Esophagus (tissue), 2 donors: Measurements from ENCODE around the gene SHANK3. TPM values are rescaled to one million over a fixed set of nuclear protein-coding genes. Genes with fewer than 3 reads are reported as not detected.

Experiments
- H3K27ac ChIP-seq, 2 donors: one replicate each; pipeline ENCODE4 v1.5.1; 2013; ENCODE audit warnings: low read depth in 2 of 2, mild to moderate bottlenecking in 2 of 2, inconsistent platforms in 1 of 2, low read length in 1 of 2, moderate library complexity in 1 of 2
- H3K27me3 ChIP-seq, 2 donors: one replicate each; pipeline ENCODE4 v1.6.1; 2013; ENCODE audit warnings: low read length in 2 of 2, control low read depth in 1 of 2, mild to moderate bottlenecking in 1 of 2; ENCODE audit not compliant: insufficient read depth in 2 of 2, control insufficient read depth in 1 of 2
- H3K36me3 ChIP-seq, 2 donors: one replicate each; pipeline ENCODE4 v1.6.1; 2013; ENCODE audit warnings: low read length in 1 of 2; ENCODE audit not compliant: control insufficient read depth in 2 of 2, insufficient read depth in 2 of 2
- H3K4me1 ChIP-seq, 2 donors: one replicate each; pipeline ENCODE4 v1.6.1; 2013; ENCODE audit warnings: low read length in 1 of 2; ENCODE audit not compliant: control insufficient read depth in 2 of 2, insufficient read depth in 2 of 2
- H3K4me3 ChIP-seq, 2 donors: one replicate each; pipeline ENCODE4 v1.5.1; 2013; ENCODE audit warnings: low read length in 2 of 2, mild to moderate bottlenecking in 2 of 2, low read depth in 1 of 2, moderate library complexity in 1 of 2
- H3K9me3 ChIP-seq, 2 donors: one replicate each; pipeline ENCODE4 v1.6.1; 2013; ENCODE audit warnings: mild to moderate bottlenecking in 2 of 2, low read depth in 1 of 2, low read length in 1 of 2, moderate library complexity in 1 of 2; ENCODE audit not compliant: control insufficient read depth in 2 of 2, insufficient read depth in 1 of 2
- WGBS, 2 donors: extraction: QIAGEN DNeasy Blood & Tissue Kit; methylation state at CpG; one replicate each; pipeline ENCODE4 v1.1.7; 2013; 5-methylcytosine and 5-hydroxymethylcytosine counted together
- polyA plus RNA-seq, 2 donors: library from polyadenylated mRNA; stranded (reverse); fragments of 200-250 nt; gene quantifications; one replicate each; pipeline ENCODE4 v1.2.3, GENCODE V29; 2013
- donor health status: healthy with polysubstance abuse.
- donor health status: Bipolar disorder and iron deficiency.

SHANK3 gene
- polyA plus RNA-seq, 2 donors: 4.1 to 9.0 TPM

- peaks cover 0 to 4% of the 10 kb centered on the region in 2 donors for H3K9me3 ChIP-seq
- no peak overlapping the region for H3K27ac ChIP-seq
- H3K27me3 ChIP-seq: no peaks in the 10 kb centered on the region
- no peak overlapping the region for H3K4me3 ChIP-seq
- H3K36me3 ChIP-seq: peaks cover 0 to 11% of the 10 kb centered on the region in 2 donors
- WGBS, 2 donors: 89 to 91% methylated on average over 6 of the region's 6 CpGs
- H3K4me1 ChIP-seq: peaks cover 0 to 8% of the 10 kb centered on the region in 2 donors
Observed at GRCh38 chr22:50708996-50709395, 36.4 kb downstream of the SHANK3 start.

- no peak overlapping the region for H3K27ac ChIP-seq
- peaks cover 0 to 7% of the 10 kb centered on the region in 2 donors for H3K4me1 ChIP-seq
- peaks cover 0 to 8% of the 10 kb centered on the region in 2 donors for H3K36me3 ChIP-seq
- no peak overlapping the region for H3K4me3 ChIP-seq
- WGBS, 2 donors: 68 to 83% methylated on average over 4 to 6 of the region's 6 CpGs
- no peaks in the 10 kb centered on the region for H3K27me3 ChIP-seq
- no peaks in the 10 kb centered on the region for H3K9me3 ChIP-seq
Observed at GRCh38 chr22:50710221-50710620, 37.6 kb downstream of the SHANK3 start.

DNA sequence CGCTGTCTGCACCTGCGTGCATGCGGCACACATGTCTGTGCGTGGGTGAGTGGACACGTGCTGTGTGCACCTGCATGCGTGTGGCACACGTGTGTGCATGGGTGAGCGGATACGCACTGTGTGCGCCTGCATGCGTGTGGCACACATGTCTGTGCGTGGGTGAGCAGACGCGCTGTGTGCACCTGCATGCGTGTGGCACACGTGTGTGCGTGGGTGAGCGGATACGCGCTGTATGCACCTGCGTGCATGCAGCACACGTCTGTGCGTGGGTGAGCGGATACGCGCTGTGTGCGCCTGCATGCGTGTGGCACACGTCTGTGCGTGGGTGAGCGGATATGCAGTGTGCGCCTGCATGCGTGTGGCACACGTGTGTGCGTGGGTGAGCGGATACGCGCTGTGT is 38.3 kb downstream of the SHANK3 start:
- H3K27ac ChIP-seq: no peak overlapping the region
- H3K9me3 ChIP-seq: no peaks in the 10 kb centered on the region
- WGBS, 2 donors: 95 to 96% methylated on average over 38 of the region's 38 CpGs
- peaks cover 0 to 6% of the 10 kb centered on the region in 2 donors for H3K4me1 ChIP-seq
- no peaks in the 10 kb centered on the region for H3K27me3 ChIP-seq
- peaks cover 0 to 9% of the 10 kb centered on the region in 2 donors for H3K36me3 ChIP-seq
- H3K4me3 ChIP-seq: no peak overlapping the region

- peaks cover 0 to 4% of the 10 kb centered on the region in 2 donors for H3K36me3 ChIP-seq
- 71 to 84% methylated on average over 16 of the region's 16 CpGs for WGBS, 2 donors
Observed at GRCh38 chr22:50711446-50712340, 39.1 kb downstream of the SHANK3 start.

DNA sequence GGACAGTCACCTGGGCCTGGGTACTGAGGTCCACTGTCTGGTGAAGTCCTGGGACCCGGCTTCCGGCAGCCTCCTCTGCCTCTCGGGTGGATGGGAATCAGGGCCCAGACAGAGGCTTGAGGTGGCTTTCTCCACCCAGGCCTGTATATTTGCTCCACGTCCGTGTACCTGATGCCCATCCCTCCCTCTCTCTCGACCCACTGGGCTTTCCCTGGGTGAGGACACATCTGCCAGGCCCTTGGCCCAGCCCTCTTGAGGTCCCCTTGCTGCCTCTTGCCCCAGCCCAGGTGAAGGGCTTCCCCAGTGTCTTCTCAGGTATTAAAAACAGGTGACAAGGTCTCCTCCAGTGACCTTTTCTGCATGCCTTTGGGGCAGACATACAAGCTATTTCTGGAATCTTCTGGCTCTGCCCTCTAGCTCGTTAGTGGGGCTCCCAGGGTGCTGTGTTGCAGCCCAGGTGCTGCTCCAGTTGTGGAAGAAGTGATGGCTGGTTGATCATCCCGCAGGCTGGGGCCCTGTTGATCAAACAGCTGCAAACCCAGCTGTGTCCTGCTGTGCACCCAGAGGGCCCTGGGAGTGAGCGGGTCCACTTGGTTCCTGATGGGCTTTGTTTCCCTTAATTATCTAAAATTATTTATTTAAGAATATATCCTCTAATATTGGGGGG is 39.9 kb downstream of the SHANK3 start:
- Histone ChIP-seq H3K27me3 (no peaks in the 10 kb centered on the region), H3K36me3 (peaks cover 0 to 3% of the 10 kb centered on the region in 2 donors), H3K27ac (no peak overlapping the region), H3K9me3 (no peaks in the 10 kb centered on the region), H3K4me3 (no peak overlapping the region), H3K4me1 (peaks cover 0 to 6% of the 10 kb centered on the region in 2 donors)
- 73 to 76% methylated on average over 9 of the region's 9 CpGs for WGBS, 2 donors

More at GRCh38 chr22:50711446-50712340, 39.1 kb downstream of the SHANK3 start:
- Histone ChIP-seq H3K9me3 (no peaks in the 10 kb centered on the region), H3K4me1 (peaks cover 0 to 6% of the 10 kb centered on the region in 2 donors), H3K27me3 (no peaks in the 10 kb centered on the region), H3K27ac (no peak overlapping the region), H3K4me3 (no peak overlapping the region)

GRCh38 chr22:50713008-50713385 is 40.4 kb downstream of the SHANK3 start:
- no peak overlapping the region for H3K27ac ChIP-seq
- H3K4me3 ChIP-seq: no peak overlapping the region
- peaks cover 0 to 3% of the 10 kb centered on the region in 2 donors for H3K36me3 ChIP-seq
- 73 to 82% methylated on average over 13 of the region's 13 CpGs for WGBS, 2 donors
- H3K4me1 ChIP-seq: peaks cover 0 to 6% of the 10 kb centered on the region in 2 donors
- H3K9me3 ChIP-seq: no peaks in the 10 kb centered on the region
- no peaks in the 10 kb centered on the region for H3K27me3 ChIP-seq

DNA sequence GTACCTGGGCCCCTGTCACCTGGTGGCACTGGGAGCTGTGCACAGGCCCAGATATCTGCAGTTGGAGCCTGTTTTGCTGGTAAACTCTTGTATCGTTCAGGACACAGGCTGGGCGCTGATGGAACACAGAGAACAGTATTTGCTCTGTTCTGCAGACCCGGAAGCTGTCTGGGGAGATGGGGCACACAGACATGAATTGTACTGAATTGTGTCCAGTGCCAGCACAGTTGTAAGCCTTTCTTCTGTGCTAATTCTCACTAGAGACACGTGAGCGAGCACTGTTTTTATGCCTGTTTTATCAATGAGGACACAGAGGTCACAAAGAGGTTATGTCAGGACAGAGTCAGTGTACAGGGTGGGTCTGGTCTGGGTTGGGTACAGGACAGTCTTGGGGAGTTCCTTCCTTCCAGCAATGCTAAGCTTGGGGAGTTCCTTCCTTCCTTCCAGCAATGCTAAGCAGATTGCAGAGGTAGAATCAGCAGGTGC is 41.0 kb downstream of the SHANK3 start:
- Histone ChIP-seq H3K27ac (no peak overlapping the region), H3K27me3 (no peaks in the 10 kb centered on the region), H3K36me3 (peaks cover 0 to 3% of the 10 kb centered on the region in 2 donors), H3K4me1 (peaks cover 0 to 6% of the 10 kb centered on the region in 2 donors), H3K9me3 (no peaks in the 10 kb centered on the region), H3K4me3 (no peak overlapping the region)
- 81% methylated on average over 5 of the region's 5 CpGs for WGBS, 2 donors

GRCh38 chr22:50714150-50714549 is 41.5 kb downstream of the SHANK3 start:
- 92 to 94% methylated on average over 7 of the region's 7 CpGs for WGBS, 2 donors
- no peaks in the 10 kb centered on the region for H3K9me3 ChIP-seq
- H3K27ac ChIP-seq: no peak overlapping the region
- H3K36me3 ChIP-seq: peaks cover 0 to 3% of the 10 kb centered on the region in 2 donors
- H3K4me3 ChIP-seq: no peak overlapping the region
- H3K4me1 ChIP-seq: peaks cover 0 to 6% of the 10 kb centered on the region in 2 donors
- H3K27me3 ChIP-seq: no peaks in the 10 kb centered on the region

GRCh38 chr22:50714631-50715179 is 42.1 kb downstream of the SHANK3 start:
- Histone ChIP-seq H3K36me3 (peaks cover 0 to 3% of the 10 kb centered on the region in 2 donors), H3K4me3 (no peak overlapping the region), H3K27ac (no peak overlapping the region), H3K27me3 (no peaks in the 10 kb centered on the region), H3K4me1 (peaks cover 0 to 6% of the 10 kb centered on the region in 2 donors), H3K9me3 (no peaks in the 10 kb centered on the region)
- 91 to 93% methylated on average over 22 of the region's 22 CpGs for WGBS, 2 donors
